Neural cell (in vitro differentiated cells): ENCODE data around the gene WDR35. TPM values are rescaled to one million over a fixed set of nuclear protein-coding genes. Genes with fewer than 3 reads are reported as not detected.

ENCODE experiments used
- H2AFZ ChIP-seq: fragments of 200-600, 300-800 bp; sonication (generic), shearing (Covaris generic); 2 replicates; pipeline ENCODE4 v1.6.0; 2014; ENCODE audit warnings: low read depth, mild to moderate bottlenecking, antibody characterized with exemption, low read length, moderate library complexity
- H3F3A ChIP-seq: fragments of 200-600 bp; shearing (Covaris generic); 2 replicates; pipeline ENCODE4 v1.6.1; 2016; ENCODE audit warnings: mild to moderate bottlenecking, moderate library complexity, mixed read lengths, antibody characterized with exemption, low read length; ENCODE audit not compliant: insufficient read depth, poor library complexity, severe bottlenecking
- H3K27ac ChIP-seq: fragments of 200-600, 300-800 bp; sonication (generic), shearing (Covaris generic); 2 replicates; pipeline ENCODE4 v1.5.1; 2014; ENCODE audit warnings: mild to moderate bottlenecking, low read length, moderate library complexity
- H3K27me3 ChIP-seq: fragments of 300-800, 200-600 bp; sonication (generic), shearing (Covaris generic); 2 replicates; pipeline ENCODE4 v1.6.0; 2014; ENCODE audit warnings: mild to moderate bottlenecking, low read depth, low read length, moderate library complexity; ENCODE audit not compliant: insufficient read depth
- H3K36me3 ChIP-seq: fragments of 300-800, 200-600 bp; sonication (generic), shearing (Covaris generic); 2 replicates; pipeline ENCODE4 v1.5.1; 2014; ENCODE audit warnings: mild to moderate bottlenecking, antibody characterized with exemption, low read length, moderate library complexity; ENCODE audit not compliant: insufficient read depth
- H3K4me2 ChIP-seq: fragments of 300-800, 200-600 bp; sonication (generic), shearing (Covaris generic); 2 replicates; pipeline ENCODE4 v1.6.0; 2014; ENCODE audit warnings: mild to moderate bottlenecking, low read length
- H3K4me3 ChIP-seq: fragments of 300-800, 200-600 bp; sonication (generic), shearing (Covaris generic); 2 replicates; pipeline ENCODE4 v1.5.1; 2014; ENCODE audit warnings: mild to moderate bottlenecking, low read length, moderate library complexity
- H3K79me2 ChIP-seq: fragments of 200-600 bp; shearing (Covaris generic); replicated peaks from 2 replicates; pipeline ENCODE4 v1.6.0; 2014; ENCODE audit warnings: mild to moderate bottlenecking, low read length, moderate library complexity; ENCODE audit not compliant: insufficient read depth
- H3K9ac ChIP-seq: fragments of 300-800, 200-600 bp; sonication (generic), shearing (Covaris generic); 2 replicates; pipeline ENCODE4 v1.6.1; 2016; ENCODE audit warnings: mild to moderate bottlenecking, low read length, mixed read lengths
- H3K9me2 ChIP-seq: fragments of 200-600 bp; shearing (Covaris generic); 2 replicates; pipeline ENCODE4 v1.6.1; 2016; ENCODE audit warnings: mild to moderate bottlenecking, low read length, mixed read lengths; ENCODE audit not compliant: insufficient read depth
- H3K9me3 ChIP-seq: fragments of 200-600, 300-800 bp; sonication (generic), shearing (Covaris generic); 2 replicates; pipeline ENCODE4 v1.6.1; 2016; ENCODE audit warnings: mild to moderate bottlenecking, mixed run types, low read length, moderate library complexity, mixed read lengths
- H4K20me1 ChIP-seq: fragments of 200-600 bp; shearing (Covaris generic); 2 replicates; pipeline ENCODE4 v1.6.1; 2016; ENCODE audit warnings: mild to moderate bottlenecking, mixed run types; ENCODE audit not compliant: insufficient read depth
- EP300 ChIP-seq: fragments of 450-650 bp; conservative IDR thresholded peaks from 2 replicates; pipeline ENCODE4 v1.6.1; 2014; ENCODE audit warnings: antibody characterized with exemption, mild to moderate bottlenecking, moderate library complexity; ENCODE audit not compliant: poor library complexity, severe bottlenecking
- EZH2 ChIP-seq: fragments of 200-600, 300-800 bp; shearing (Covaris generic), sonication (generic); IDR thresholded peaks from 2 replicates; pipeline ENCODE4 v1.6.1; 2014; ENCODE audit warnings: antibody characterized with exemption, low read length, borderline replicate concordance, mild to moderate bottlenecking; ENCODE audit not compliant: insufficient read depth, poor library complexity, severe bottlenecking
- MXI1 ChIP-seq: fragments of 450-650 bp; conservative IDR thresholded peaks from 2 replicates; pipeline ENCODE4 v1.6.1; 2014; ENCODE audit warnings: antibody characterized with exemption, mild to moderate bottlenecking; ENCODE audit not compliant: poor library complexity, severe bottlenecking
- POLR2AphosphoS5 ChIP-seq: IDR thresholded peaks from 2 replicates; pipeline ENCODE4 v1.6.1; 2012
- RAD21 ChIP-seq: fragments of 450-650 bp; conservative IDR thresholded peaks from 2 replicates; pipeline ENCODE4 v1.6.1; 2014; ENCODE audit warnings: antibody characterized with exemption, mild to moderate bottlenecking, moderate library complexity
- SMC3 ChIP-seq: fragments of 450-650 bp; conservative IDR thresholded peaks from 2 replicates; pipeline ENCODE4 v1.6.1; 2014; ENCODE audit warnings: antibody characterized with exemption, mild to moderate bottlenecking, moderate library complexity; ENCODE audit not compliant: poor library complexity
- TAF1 ChIP-seq: IDR thresholded peaks from 2 replicates; pipeline ENCODE4 v1.6.1; 2012; ENCODE audit warnings: low read depth
- polyA plus RNA-seq: library from polyadenylated mRNA; depleted of rRNA; stranded (reverse); fragments of >200 nt; gene quantifications from 2 replicates; pipeline ENCODE4 v1.2.3, GENCODE V29; 2014
- TF ChIP-seq, protein P1 (sequence below): IDR thresholded peaks from 2 replicates; pipeline ENCODE4 v1.6.1; 2012; ENCODE audit warnings: borderline replicate concordance
- TF ChIP-seq, protein P2 (sequence below): fragments of 450-650 bp; IDR thresholded peaks from 2 replicates; pipeline ENCODE4 v1.5.1; 2014; ENCODE audit warnings: antibody characterized with exemption, mild to moderate bottlenecking, moderate library complexity; ENCODE audit not compliant: poor library complexity, severe bottlenecking

WDR35 gene
- polyA plus RNA-seq, 1 donor from 2014 or later: 14.2 TPM

DNA sequence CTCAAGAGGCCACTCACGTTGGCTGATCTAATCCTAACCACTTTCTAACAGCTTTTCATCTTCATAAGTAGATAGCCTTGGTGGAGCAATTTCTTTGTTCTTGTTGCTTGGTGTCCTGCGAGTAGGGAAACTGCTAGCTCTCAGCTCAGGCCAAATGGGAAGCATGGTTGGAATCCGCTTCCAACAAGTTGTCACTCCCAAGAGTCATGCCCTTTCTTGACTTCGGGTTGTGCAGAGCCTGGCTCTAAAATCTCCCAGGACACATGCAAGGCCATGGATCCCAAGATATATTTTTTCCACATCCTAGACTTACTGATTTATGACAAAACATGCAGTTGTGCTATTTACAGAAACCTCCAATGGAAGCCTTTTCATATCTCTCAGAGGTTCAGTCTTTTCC, 29.8 kb upstream of the WDR35 start:
- Histone ChIP-seq H3F3A (no peaks in the 10 kb centered on the region), H3K79me2 (no peaks in the 10 kb centered on the region), H3K4me2 (no peak overlapping the region), H3K4me3 (no peak overlapping the region), H2AFZ (no peak overlapping the region), H3K36me3 (peaks cover 6% of the 10 kb centered on the region), H3K9ac (no peak overlapping the region), H3K27ac (no peak overlapping the region), H4K20me1 (no peaks in the 10 kb centered on the region), H3K9me3 (peaks cover 7% of the 10 kb centered on the region), H3K27me3 (no peaks in the 10 kb centered on the region), H3K9me2 (no peaks in the 10 kb centered on the region)
- TF ChIP-seq POLR2AphosphoS5 (no peak), MXI1 (no peak), EP300 (no peak), RAD21 (no peak), EZH2 (no peak), TAF1 (no peak), SMC3 (no peak)
- TF ChIP-seq, protein P1, sequence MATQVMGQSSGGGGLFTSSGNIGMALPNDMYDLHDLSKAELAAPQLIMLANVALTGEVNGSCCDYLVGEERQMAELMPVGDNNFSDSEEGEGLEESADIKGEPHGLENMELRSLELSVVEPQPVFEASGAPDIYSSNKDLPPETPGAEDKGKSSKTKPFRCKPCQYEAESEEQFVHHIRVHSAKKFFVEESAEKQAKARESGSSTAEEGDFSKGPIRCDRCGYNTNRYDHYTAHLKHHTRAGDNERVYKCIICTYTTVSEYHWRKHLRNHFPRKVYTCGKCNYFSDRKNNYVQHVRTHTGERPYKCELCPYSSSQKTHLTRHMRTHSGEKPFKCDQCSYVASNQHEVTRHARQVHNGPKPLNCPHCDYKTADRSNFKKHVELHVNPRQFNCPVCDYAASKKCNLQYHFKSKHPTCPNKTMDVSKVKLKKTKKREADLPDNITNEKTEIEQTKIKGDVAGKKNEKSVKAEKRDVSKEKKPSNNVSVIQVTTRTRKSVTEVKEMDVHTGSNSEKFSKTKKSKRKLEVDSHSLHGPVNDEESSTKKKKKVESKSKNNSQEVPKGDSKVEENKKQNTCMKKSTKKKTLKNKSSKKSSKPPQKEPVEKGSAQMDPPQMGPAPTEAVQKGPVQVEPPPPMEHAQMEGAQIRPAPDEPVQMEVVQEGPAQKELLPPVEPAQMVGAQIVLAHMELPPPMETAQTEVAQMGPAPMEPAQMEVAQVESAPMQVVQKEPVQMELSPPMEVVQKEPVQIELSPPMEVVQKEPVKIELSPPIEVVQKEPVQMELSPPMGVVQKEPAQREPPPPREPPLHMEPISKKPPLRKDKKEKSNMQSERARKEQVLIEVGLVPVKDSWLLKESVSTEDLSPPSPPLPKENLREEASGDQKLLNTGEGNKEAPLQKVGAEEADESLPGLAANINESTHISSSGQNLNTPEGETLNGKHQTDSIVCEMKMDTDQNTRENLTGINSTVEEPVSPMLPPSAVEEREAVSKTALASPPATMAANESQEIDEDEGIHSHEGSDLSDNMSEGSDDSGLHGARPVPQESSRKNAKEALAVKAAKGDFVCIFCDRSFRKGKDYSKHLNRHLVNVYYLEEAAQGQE: no peak
- TF ChIP-seq, protein P2, sequence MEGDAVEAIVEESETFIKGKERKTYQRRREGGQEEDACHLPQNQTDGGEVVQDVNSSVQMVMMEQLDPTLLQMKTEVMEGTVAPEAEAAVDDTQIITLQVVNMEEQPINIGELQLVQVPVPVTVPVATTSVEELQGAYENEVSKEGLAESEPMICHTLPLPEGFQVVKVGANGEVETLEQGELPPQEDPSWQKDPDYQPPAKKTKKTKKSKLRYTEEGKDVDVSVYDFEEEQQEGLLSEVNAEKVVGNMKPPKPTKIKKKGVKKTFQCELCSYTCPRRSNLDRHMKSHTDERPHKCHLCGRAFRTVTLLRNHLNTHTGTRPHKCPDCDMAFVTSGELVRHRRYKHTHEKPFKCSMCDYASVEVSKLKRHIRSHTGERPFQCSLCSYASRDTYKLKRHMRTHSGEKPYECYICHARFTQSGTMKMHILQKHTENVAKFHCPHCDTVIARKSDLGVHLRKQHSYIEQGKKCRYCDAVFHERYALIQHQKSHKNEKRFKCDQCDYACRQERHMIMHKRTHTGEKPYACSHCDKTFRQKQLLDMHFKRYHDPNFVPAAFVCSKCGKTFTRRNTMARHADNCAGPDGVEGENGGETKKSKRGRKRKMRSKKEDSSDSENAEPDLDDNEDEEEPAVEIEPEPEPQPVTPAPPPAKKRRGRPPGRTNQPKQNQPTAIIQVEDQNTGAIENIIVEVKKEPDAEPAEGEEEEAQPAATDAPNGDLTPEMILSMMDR: no peak

DNA sequence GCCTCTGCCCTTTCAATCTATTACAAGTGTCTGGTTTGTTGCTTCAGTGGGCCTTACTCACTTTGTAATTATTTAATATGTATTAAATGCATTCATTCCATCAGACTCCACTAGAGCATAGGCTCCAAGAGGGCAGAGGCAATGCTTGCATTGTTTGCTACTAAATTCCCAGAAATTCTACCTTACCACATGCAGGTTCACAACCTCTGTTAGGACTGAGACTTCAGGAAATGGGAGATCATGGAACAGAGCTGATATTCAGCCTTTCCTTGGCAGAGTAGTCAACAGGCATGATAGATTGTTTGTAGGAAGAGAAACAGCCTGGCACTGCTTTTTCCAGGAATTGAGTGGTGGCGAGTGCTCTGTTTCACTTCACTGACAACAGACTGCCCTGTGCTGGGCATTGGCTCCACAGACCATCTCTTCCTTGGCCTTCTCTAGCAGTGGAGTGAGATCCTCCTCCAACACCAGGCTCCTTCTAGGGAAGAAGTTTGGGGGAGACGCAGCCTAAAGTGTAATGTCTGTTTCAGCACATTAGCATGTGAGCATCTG, 28.8 kb upstream of the WDR35 start:
- Histone ChIP-seq H3K36me3 (peaks cover 6% of the 10 kb centered on the region), H3K9me2 (no peaks in the 10 kb centered on the region), H3F3A (no peaks in the 10 kb centered on the region), H2AFZ (no peak overlapping the region), H3K9me3 (peaks cover 7% of the 10 kb centered on the region), H4K20me1 (no peaks in the 10 kb centered on the region), H3K27me3 (peaks cover 6% of the 10 kb centered on the region), H3K4me3 (no peak overlapping the region), H3K4me2 (no peak overlapping the region), H3K9ac (no peak overlapping the region), H3K79me2 (no peaks in the 10 kb centered on the region), H3K27ac (no peak overlapping the region)
- TF ChIP-seq SMC3 (no peak), TAF1 (no peak), RAD21 (no peak), MXI1 (no peak), POLR2AphosphoS5 (no peak), EP300 (no peak), EZH2 (no peak)
- TF ChIP-seq, protein P2: no peak
- TF ChIP-seq, protein P1: no peak
